ENCODE results near the gene CBX8. TPM values are rescaled to one million over a fixed set of nuclear protein-coding genes. Genes with fewer than 3 reads are reported as not detected.

CBX8 gene
- total RNA-seq, 4 donors from 2014 or later: 1.7 to 3.5 (median 2.7) TPM

DNA sequence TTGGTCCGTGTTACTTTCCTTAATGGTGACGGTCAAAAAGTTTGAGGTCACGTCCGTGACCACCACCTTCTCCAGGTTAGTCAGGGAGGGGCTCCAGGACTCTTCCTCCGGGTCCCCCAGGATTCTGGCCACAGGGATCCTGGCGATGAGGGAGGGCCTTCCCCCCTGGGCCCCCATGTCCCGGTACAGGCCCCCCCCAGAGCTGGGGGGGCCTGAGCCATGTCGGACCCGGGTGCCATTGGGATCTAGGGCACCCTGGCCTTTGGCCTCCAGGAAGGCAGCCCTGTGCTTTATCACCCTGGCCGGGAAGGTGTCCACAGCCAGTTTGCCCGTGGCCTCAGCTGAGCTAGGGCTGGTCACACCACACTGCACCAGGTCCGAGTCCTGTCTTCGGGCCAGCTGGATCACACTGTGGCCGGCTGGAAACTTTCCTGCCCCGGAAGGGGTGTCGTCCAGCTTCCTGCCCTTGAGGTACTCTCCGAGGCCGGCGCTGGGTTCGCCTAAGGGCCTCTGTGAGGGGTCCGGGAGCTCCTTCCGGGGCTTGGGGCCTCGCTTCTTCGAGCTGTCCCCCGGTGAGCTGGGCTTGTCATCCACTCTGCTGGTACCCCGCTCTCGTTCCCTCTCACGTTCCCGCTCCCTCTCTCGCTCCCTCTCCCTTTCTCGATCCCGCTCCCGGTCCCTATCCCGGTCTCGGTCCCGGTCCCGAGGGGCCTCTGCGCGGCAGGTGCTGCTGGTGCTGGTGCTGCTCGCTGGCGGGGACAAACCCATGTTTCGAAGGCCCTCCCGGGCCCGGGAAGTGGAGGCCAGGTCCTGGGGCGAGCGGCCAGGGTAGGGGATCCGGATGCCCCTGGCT, 2.0 kb downstream of the CBX8 start:
- H3K9me3 ChIP-seq: no peaks in the 10 kb centered on the region
- intact Hi-C loops (cut with DNase I): no loop called here
- H3K27me3 ChIP-seq: peaks cover 51% of the 10 kb centered on the region
- 93 to 94% methylated on average over 38 to 45 of the region's 47 CpGs for WGBS, 2 donors
- no peak for DNase-seq
- no peaks in the 10 kb centered on the region for H3K36me3 ChIP-seq
- peaks cover 27 to 33% of the 10 kb centered on the region in 2 donors for H3K4me1 ChIP-seq
- no peak overlapping the region for H3K4me3 ChIP-seq (replicated peaks in 1 of 3)
- TF ChIP-seq, protein P1, sequence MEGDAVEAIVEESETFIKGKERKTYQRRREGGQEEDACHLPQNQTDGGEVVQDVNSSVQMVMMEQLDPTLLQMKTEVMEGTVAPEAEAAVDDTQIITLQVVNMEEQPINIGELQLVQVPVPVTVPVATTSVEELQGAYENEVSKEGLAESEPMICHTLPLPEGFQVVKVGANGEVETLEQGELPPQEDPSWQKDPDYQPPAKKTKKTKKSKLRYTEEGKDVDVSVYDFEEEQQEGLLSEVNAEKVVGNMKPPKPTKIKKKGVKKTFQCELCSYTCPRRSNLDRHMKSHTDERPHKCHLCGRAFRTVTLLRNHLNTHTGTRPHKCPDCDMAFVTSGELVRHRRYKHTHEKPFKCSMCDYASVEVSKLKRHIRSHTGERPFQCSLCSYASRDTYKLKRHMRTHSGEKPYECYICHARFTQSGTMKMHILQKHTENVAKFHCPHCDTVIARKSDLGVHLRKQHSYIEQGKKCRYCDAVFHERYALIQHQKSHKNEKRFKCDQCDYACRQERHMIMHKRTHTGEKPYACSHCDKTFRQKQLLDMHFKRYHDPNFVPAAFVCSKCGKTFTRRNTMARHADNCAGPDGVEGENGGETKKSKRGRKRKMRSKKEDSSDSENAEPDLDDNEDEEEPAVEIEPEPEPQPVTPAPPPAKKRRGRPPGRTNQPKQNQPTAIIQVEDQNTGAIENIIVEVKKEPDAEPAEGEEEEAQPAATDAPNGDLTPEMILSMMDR (IDR thresholded peaks at IDR 0.05): no peak
- TF ChIP-seq POLR2A (IDR thresholded peaks at IDR 0.05): no peak
- H3K27ac ChIP-seq: no peak overlapping the region

DNA sequence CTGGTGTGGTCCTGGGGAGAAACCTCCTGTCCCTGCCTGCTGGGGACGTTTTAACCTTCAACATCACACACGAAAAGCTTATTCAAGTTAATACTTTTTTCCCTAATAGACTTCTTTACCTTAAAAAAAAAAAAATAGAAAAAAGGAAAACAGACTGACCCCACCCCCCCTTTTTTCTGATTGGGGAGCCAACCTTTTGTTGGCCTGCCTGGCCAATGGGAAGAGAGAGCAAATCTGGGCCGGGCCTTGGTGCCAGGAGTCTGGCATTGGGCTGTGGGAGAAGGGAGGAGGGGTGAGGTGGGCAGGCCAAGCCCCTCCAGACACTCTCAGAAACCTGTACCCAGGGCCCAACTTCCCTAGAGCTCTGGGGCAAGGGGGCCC, 3.0 kb downstream of the CBX8 start:
- Histone ChIP-seq H3K36me3 (no peaks in the 10 kb centered on the region), H3K27me3 (peaks cover 50% of the 10 kb centered on the region), H3K9me3 (no peaks in the 10 kb centered on the region), H3K4me3 (replicated peaks in 1 of 3) (no peak overlapping the region), H3K4me1 (peaks cover 23 to 31% of the 10 kb centered on the region in 2 donors), H3K27ac (no peak overlapping the region)
- intact Hi-C loops (cut with DNase I): no loop called here
- DNase-seq: no peak
- 90 to 94% methylated on average over 3 of the region's 3 CpGs for WGBS, 2 donors
- TF ChIP-seq, protein P1 (IDR thresholded peaks at IDR 0.05): no peak
- no peak for TF ChIP-seq POLR2A (IDR thresholded peaks at IDR 0.05)

DNA sequence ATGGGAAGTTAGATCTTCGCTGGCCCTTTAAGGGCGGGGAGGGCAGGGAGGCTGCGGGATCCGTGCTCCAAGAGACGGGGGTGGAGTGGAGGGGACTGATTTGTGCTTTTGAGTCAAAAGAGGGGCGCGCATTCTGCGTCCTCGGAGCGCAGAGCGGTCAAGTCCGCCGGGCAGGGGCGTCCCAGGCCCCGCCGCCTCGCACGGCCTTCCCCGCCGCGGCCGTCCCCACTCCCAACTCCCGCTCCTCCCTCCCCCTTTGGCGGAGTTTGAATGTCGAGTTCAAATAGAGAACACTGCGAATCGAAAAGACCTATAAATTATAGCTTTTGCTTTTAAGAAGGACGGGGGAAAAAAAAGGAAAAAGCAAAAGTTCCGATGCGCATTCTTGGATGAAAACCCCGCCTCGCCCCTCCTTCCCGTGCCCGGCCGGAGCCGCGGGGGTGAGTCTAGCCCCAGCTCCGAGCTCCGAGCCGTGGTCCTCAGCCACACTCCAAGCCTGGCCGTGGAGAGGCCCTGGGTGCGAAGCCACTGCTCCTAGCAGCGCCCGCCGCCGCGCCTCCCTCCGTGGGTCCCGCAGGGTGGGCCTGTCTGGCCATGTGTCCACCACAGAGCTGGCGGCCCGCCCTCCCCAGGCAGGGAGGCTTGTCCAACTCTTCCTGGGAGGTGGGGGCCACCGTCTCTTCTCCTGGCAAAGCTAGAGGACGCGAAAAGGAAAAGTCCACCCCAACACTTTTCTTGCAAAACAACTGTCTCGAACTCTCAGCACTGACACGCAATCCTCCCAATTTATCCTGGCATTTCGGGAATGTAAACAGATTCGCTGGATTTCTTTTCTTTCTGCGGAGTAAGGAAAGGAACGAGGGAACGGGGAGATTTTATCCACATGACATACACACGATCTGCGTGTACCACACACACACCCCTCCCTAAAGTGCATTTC, 3.6 kb downstream of the CBX8 start:
- H3K36me3 ChIP-seq: no peaks in the 10 kb centered on the region
- no peak overlapping the region for H3K4me3 ChIP-seq (replicated peaks in 1 of 3)
- DNase-seq: no peak
- peaks cover 43% of the 10 kb centered on the region for H3K27me3 ChIP-seq
- H3K27ac ChIP-seq: no peak overlapping the region
- intact Hi-C loops (cut with DNase I): no loop called here
- TF ChIP-seq, protein P1 (IDR thresholded peaks at IDR 0.05): no peak
- TF ChIP-seq POLR2A (IDR thresholded peaks at IDR 0.05): no peak
- H3K4me1 ChIP-seq: peaks cover 17 to 24% of the 10 kb centered on the region in 2 donors
- WGBS, 2 donors: 60 to 64% methylated on average over 47 to 63 of the region's 63 CpGs
- no peaks in the 10 kb centered on the region for H3K9me3 ChIP-seq

DNA sequence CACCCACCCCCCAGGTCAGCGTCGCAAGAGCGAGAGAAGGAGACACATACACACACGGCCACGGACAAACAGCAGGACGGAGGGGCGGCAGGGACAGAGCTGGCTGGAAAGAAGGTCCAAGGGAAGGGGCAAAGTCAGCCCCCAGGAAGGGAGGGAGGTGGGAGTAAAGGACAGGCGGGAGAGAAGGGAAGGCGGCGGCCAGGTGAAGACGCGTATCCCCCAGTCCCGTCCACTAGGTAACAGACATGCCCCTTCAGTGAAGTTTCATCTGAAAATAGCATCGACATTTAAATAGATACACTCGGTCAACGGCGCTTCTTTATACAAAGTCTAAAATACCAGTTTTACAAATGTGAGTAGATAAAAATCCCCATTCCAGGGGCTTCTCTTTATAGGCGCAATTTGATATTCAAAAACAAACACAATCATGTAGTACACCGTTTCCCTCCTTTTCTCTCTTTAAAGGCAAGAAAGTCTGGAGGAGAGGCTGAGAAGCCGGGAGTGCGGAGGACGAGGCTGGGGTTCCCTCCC, 4.5 kb downstream of the CBX8 start:
- H3K36me3 ChIP-seq: no peaks in the 10 kb centered on the region
- WGBS, 2 donors: 26 to 34% methylated on average over 22 of the region's 22 CpGs
- H3K27me3 ChIP-seq: peaks cover 37% of the 10 kb centered on the region
- no peaks in the 10 kb centered on the region for H3K9me3 ChIP-seq
- no peak for TF ChIP-seq POLR2A (IDR thresholded peaks at IDR 0.05)
- TF ChIP-seq, protein P1 (IDR thresholded peaks at IDR 0.05): no peak
- no peak overlapping the region for H3K27ac ChIP-seq
- peaks cover 10 to 16% of the 10 kb centered on the region in 2 donors for H3K4me1 ChIP-seq
- H3K4me3 ChIP-seq (replicated peaks in 1 of 3): no peak overlapping the region
- DNase-seq: no peak
- intact Hi-C loops (cut with DNase I): no loop called here

Data from thyroid gland (tissue), 4 donors.